Body of pancreas (tissue), 4 donors: ENCODE measurements around the gene EMP1. TPM values are rescaled to one million over a fixed set of nuclear protein-coding genes. Genes with fewer than 3 reads are reported as not detected.

ENCODE experiments used
- ATAC-seq: fragments of 150-250 bp; one replicate; pipeline ENCODE4 v1.9.1; 2016
- DNase-seq, 4 donors: peaks; one replicate each; pipeline ENCODE4 v3.0.0-alpha.2; 2019
- H3K27ac ChIP-seq, 4 donors: fragments of 200-600 bp; sonication (generic); 1 replicate in 3 of 4; 2 replicates in 1 of 4; pipeline versions ENCODE4 v1.5.1 to v1.6.1; 2016 to 2019; ENCODE audit warnings: mild to moderate bottlenecking in 1 of 4, mixed read lengths in 1 of 4, moderate library complexity in 1 of 4
- H3K27me3 ChIP-seq, 2 donors: fragments of 200-600 bp; sonication (generic); one replicate each; pipeline ENCODE4 v1.6.0; 2016; ENCODE audit warnings: mild to moderate bottlenecking in 1 of 2
- H3K36me3 ChIP-seq, 2 donors: fragments of 200-600 bp; sonication (generic); replicated peaks in 1 of 2; 2 replicates each; pipeline ENCODE4 v1.5.1; 2016; ENCODE audit warnings: low read depth in 2 of 2; ENCODE audit not compliant: insufficient read depth in 1 of 2
- H3K4me1 ChIP-seq: fragments of 200-600 bp; sonication (generic); one replicate; pipeline ENCODE4 v1.6.0; 2016
- H3K4me3 ChIP-seq, 2 donors: fragments of 200-600 bp; sonication (generic); 1 replicate in 1 of 2; 2 replicates in 1 of 2; pipeline ENCODE4 v1.5.1; 2016 to 2019
- H3K9me3 ChIP-seq, 3 donors: fragments of 200-600 bp; sonication (generic); 1 replicate in 2 of 3; 2 replicates in 1 of 3; pipeline ENCODE4 v1.5.1; 2016
- CTCF ChIP-seq, 7 experiments: fragments of 450-650 bp in 4 of 7; fragments of 200-600 bp in 3 of 7; sonication (generic) in 3 of 7; IDR thresholded peaks; one replicate each; pipeline ENCODE4 v1.5.1; 2016 to 2019; ENCODE audit warnings: antibody characterized with exemption in 7 of 7
- POLR2A ChIP-seq, 3 donors: fragments of 450-650 bp; IDR thresholded peaks; one replicate each; pipeline ENCODE4 v1.6.1; 2016; ENCODE audit warnings: antibody characterized with exemption in 3 of 3, mild to moderate bottlenecking in 2 of 3
- WGBS, 2 donors: methylation state at CpG; one replicate each; pipeline ENCODE4 v1.1.5; 2017; 5-methylcytosine and 5-hydroxymethylcytosine counted together
- intact Hi-C: fragments of 100-400 bp; cut with DNase I; formaldehyde crosslinking; loops from one replicate; pipeline ENCODE4 v1.15.1; 2023
- total RNA-seq, 2 donors: library from RNA; depleted of rRNA; stranded (reverse); fragments of >200 nt; gene quantifications; one replicate each; pipeline ENCODE4 v1.1.0, GENCODE V29; 2016

The EMP1 gene
- total RNA-seq, 2 donors from 2014 or later, result 29.0 to 40.5 TPM

GRCh38 chr12:13243516-13244070 lies 47.1 kb downstream of the EMP1 start:
- intact Hi-C loops, result no loop called here
- H3K27ac ChIP-seq, result no peak overlapping the region
- H3K4me1 ChIP-seq, result no peaks in the 10 kb centered on the region
- 22 to 36% methylated on average over 1 of the region's 1 CpG for WGBS, 2 donors
- no peaks in the 10 kb centered on the region for H3K9me3 ChIP-seq
- no peak for TF ChIP-seq CTCF (IDR thresholded peaks at IDR 0.05)
- no peak for TF ChIP-seq POLR2A (IDR thresholded peaks at IDR 0.05)
- no peaks in the 10 kb centered on the region for H3K27me3 ChIP-seq
- DNase-seq, result no peak
- H3K4me3 ChIP-seq, result no peak overlapping the region
- H3K36me3 ChIP-seq, result no peaks in the 10 kb centered on the region
- ATAC-seq, result no peak

DNA sequence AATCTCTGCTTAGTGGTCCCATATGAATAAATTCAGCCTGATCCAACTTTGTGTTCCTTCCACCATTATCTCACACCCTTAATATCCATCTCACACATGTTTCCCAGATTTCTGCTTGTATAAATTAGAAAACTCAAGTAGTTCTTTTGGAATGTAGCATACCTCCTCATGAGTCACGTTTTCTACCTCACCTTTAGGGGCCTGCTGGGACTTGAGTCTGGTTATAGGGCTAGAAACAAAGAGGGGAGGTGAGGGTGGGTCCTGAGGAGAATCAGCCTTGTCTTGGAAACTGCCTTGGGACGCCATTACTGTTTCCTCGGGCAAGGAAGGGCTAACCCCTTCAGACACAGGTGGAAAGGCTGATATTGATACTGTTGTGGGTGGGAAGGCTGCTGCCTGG lies 51.1 kb downstream of the EMP1 start:
- Histone ChIP-seq H3K4me3 (no peak overlapping the region), H3K36me3 (no peaks in the 10 kb centered on the region), H3K27ac (no peak overlapping the region), H3K27me3 (no peaks in the 10 kb centered on the region), H3K4me1 (no peaks in the 10 kb centered on the region), H3K9me3 (no peaks in the 10 kb centered on the region)
- ATAC-seq (no peak), DNase-seq (no peak)
- intact Hi-C loops, result no loop called here
- 66 to 76% methylated on average over 3 of the region's 3 CpGs for WGBS, 2 donors
- TF ChIP-seq POLR2A (IDR thresholded peaks at IDR 0.05) (no peak), CTCF (IDR thresholded peaks at IDR 0.05) (no peak)

DNA sequence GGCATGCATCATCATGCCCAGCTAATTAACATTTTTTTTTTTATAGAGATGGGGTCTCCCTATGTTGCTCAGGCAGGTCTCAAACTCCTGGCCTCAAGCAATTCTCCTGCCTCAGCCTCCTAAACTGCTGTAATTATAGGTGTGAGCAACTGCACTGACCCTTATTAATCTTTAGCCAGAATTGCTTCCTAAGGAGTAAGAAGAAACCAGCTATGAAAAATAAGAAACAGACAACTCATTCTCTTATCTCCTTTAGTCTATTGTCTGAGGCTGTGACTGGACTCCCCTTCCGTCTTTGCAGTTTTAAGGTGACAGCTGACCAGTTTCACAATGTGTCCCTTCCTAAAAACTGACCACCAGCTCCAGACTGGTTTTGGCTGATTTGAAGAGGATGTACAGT lies 52.4 kb downstream of the EMP1 start:
- ATAC-seq (no peak), DNase-seq (no peak)
- Histone ChIP-seq H3K4me3 (no peak overlapping the region), H3K27ac (no peak overlapping the region), H3K4me1 (no peaks in the 10 kb centered on the region), H3K36me3 (no peaks in the 10 kb centered on the region), H3K27me3 (no peaks in the 10 kb centered on the region), H3K9me3 (no peaks in the 10 kb centered on the region)
- WGBS, 2 donors, result 59 to 83% methylated on average over 1 of the region's 1 CpG
- intact Hi-C loops, result no loop called here
- TF ChIP-seq POLR2A (IDR thresholded peaks at IDR 0.05) (no peak), CTCF (IDR thresholded peaks at IDR 0.05) (no peak)

DNA sequence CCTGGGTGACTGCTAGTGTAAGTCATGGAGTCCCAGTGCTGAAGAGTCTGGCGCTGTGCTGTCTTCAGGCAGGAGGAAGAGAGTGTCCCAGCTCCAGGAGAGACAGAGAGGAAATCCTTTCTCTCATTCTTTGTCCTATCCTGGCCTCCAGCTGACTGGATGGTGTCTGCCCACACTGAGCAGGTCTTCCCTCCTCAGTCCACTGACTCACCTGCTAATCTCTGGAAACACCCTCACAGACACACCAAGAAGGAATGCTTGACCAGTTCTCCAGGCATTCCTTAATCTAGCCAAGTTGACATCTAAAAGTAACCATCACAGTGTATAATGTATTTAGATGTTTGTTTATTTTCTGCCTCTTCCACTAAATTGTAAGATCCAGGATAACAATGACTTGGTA lies 53.9 kb downstream of the EMP1 start:
- DNase-seq (no peak), ATAC-seq (no peak)
- Histone ChIP-seq H3K36me3 (no peaks in the 10 kb centered on the region), H3K27me3 (no peaks in the 10 kb centered on the region), H3K4me3 (no peak overlapping the region), H3K4me1 (peaks cover under 1% of the 10 kb centered on the region), H3K27ac (no peak overlapping the region), H3K9me3 (no peaks in the 10 kb centered on the region)
- intact Hi-C loops, result no loop called here
- no peak for TF ChIP-seq POLR2A (IDR thresholded peaks at IDR 0.05)
- TF ChIP-seq CTCF (IDR thresholded peaks at IDR 0.05), result no peak
- WGBS, 2 donors, result 40 to 100% methylated on average over 1 of the region's 1 CpG

DNA sequence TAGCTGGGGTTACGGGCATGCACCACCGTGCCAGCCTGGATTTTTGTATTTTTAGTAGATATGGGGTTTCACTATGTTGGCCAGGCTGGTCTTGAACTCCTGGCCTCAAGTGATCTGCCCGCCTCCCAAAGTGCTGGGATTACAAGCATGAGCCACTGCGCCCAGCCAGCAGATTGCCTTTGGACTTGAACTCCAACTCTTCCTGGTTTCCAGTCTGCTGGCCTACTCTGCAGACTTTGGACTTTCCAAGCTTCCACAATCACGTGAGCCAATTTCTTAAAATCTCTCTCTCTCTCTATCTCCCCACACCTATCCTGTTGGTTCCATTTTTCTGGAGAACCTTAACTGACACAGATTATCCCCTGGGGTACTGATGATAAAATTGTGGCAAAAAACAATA lies 55.0 kb downstream of the EMP1 start:
- Histone ChIP-seq H3K27me3 (no peaks in the 10 kb centered on the region), H3K27ac (no peak overlapping the region), H3K36me3 (no peaks in the 10 kb centered on the region), H3K4me1 (peaks cover 6% of the 10 kb centered on the region), H3K9me3 (no peaks in the 10 kb centered on the region), H3K4me3 (no peak overlapping the region)
- TF ChIP-seq CTCF (IDR thresholded peaks at IDR 0.05) (no peak), POLR2A (IDR thresholded peaks at IDR 0.05) (no peak)
- intact Hi-C loops, result no loop called here
- ATAC-seq (no peak), DNase-seq (no peak)
- WGBS, 2 donors, result 73 to 81% methylated on average over 5 of the region's 5 CpGs
